WTC11 (cell line): Measurements from ENCODE around the gene PTPN21. TPM values are rescaled to one million over a fixed set of nuclear protein-coding genes. Genes with fewer than 3 reads are reported as not detected.

Experiments
- ATAC-seq: fragments of 200-7000 bp; cut with Tn5 transposase; 2 replicates; pipeline ENCODE4 v1.10.0; 2021; ENCODE audit warnings: mild to moderate bottlenecking, moderate library complexity
- Bru-seq: library from RNA; stranded (reverse); fragments of 400-500 nt; gene quantifications from one replicate; lab custom pipeline; 2021; lab: Mats Ljungman, UMichigan
- CTCF ChIA-PET: fragments of 300-600 bp; sonication (Branson Sonifier 250); formaldehyde crosslinking; loops from one replicate; lab custom pipeline; 2021; ENCODE audit warnings: antibody characterized with exemption; lab: Charles Lee
- POLR2A ChIA-PET: fragments of 350-600 bp; sonication (Branson Sonifier 250); formaldehyde crosslinking; loops from one replicate; lab custom pipeline; 2021; ENCODE audit warnings: antibody characterized with exemption; lab: Charles Lee
- DNase-seq: peaks from one replicate; pipeline ENCODE4 v3.0.0; 2021; ENCODE audit warnings: low spot score
- H3K27ac Mint-ChIP-seq: 2 replicates; pipeline ENCODE4 v1.8.0; 2021; ENCODE audit warnings: mixed read lengths
- H3K27me3 Mint-ChIP-seq: 2 replicates; pipeline ENCODE4 v1.8.0; 2021; ENCODE audit warnings: low read depth, mild to moderate bottlenecking, moderate library complexity, mixed read lengths
- H3K36me3 Mint-ChIP-seq: 2 replicates; pipeline ENCODE4 v1.8.0; 2021; ENCODE audit warnings: mixed read lengths
- H3K4me1 Mint-ChIP-seq: 2 replicates; pipeline ENCODE4 v1.8.0; 2022; ENCODE audit warnings: mixed read lengths
- H3K4me3 Mint-ChIP-seq: 2 replicates; pipeline ENCODE4 v1.8.0; 2021; ENCODE audit warnings: mild to moderate bottlenecking, moderate library complexity, mixed read lengths
- H3K9me3 Mint-ChIP-seq: 2 replicates; pipeline ENCODE4 v1.8.0; 2021; ENCODE audit warnings: mixed read lengths
- AR ChIP-seq: fragments of 250-450 bp; sonication (Bioruptor Pico); IDR thresholded peaks from 2 replicates; pipeline ENCODE4 v1.9.0; 2021; ENCODE audit warnings: mild to moderate bottlenecking
- EMX1 ChIP-seq: fragments of 250-450 bp; sonication (Bioruptor Pico); IDR thresholded peaks from 2 replicates; pipeline ENCODE4 v1.8.0; 2021; ENCODE audit warnings: mild to moderate bottlenecking
- ETV6 ChIP-seq: sonication (generic); formaldehyde crosslinking; IDR thresholded peaks from 2 replicates; pipeline ENCODE4 v1.8.1; 2022; ENCODE audit warnings: mild to moderate bottlenecking, missing genetic modification reagents
- FOXK1 ChIP-seq: sonication (generic); formaldehyde crosslinking; IDR thresholded peaks from 2 replicates; pipeline ENCODE4 v1.8.0; 2022; ENCODE audit warnings: mild to moderate bottlenecking, moderate library complexity, missing genetic modification reagents
- GRHL2 ChIP-seq: fragments of 250-450 bp; sonication (Bioruptor Pico); IDR thresholded peaks from 2 replicates; pipeline ENCODE4 v1.8.0; 2022; ENCODE audit warnings: mild to moderate bottlenecking, moderate library complexity; ENCODE audit not compliant: insufficient replicate concordance, severe bottlenecking
- HMGA2 ChIP-seq: fragments of 250-450 bp; sonication (Bioruptor Pico); IDR thresholded peaks from 2 replicates; pipeline ENCODE4 v1.4.0; 2021; ENCODE audit warnings: mild to moderate bottlenecking, moderate library complexity
- IRF2 ChIP-seq: sonication (generic); formaldehyde crosslinking; IDR thresholded peaks from 2 replicates; pipeline ENCODE4 v1.8.0; 2022; ENCODE audit warnings: low read depth, missing genetic modification reagents, borderline replicate concordance
- MLX ChIP-seq: sonication (generic); formaldehyde crosslinking; IDR thresholded peaks from 2 replicates; pipeline ENCODE4 v1.8.1; 2023; ENCODE audit warnings: mild to moderate bottlenecking, missing genetic modification reagents, moderate library complexity
- NFE2L1 ChIP-seq: sonication (generic); formaldehyde crosslinking; IDR thresholded peaks from 2 replicates; pipeline ENCODE4 v1.8.1; 2023; ENCODE audit warnings: missing genetic modification reagents
- NFYB ChIP-seq: sonication (generic); formaldehyde crosslinking; conservative IDR thresholded peaks from 2 replicates; pipeline ENCODE4 v1.8.0; 2022; ENCODE audit warnings: low read depth, missing genetic modification reagents
- PREB ChIP-seq: sonication (generic); formaldehyde crosslinking; IDR thresholded peaks from 2 replicates; pipeline ENCODE4 v1.8.1; 2022; ENCODE audit warnings: mild to moderate bottlenecking, missing genetic modification reagents, moderate library complexity, borderline replicate concordance
- SP1 ChIP-seq: sonication (generic); formaldehyde crosslinking; conservative IDR thresholded peaks from 2 replicates; pipeline ENCODE4 v1.8.1; 2022; ENCODE audit warnings: missing genetic modification reagents
- USF1 ChIP-seq: sonication (generic); formaldehyde crosslinking; IDR thresholded peaks from 2 replicates; pipeline ENCODE4 v1.8.0; 2022; ENCODE audit warnings: mild to moderate bottlenecking, missing genetic modification reagents
- ZNF317 ChIP-seq: sonication (generic); formaldehyde crosslinking; IDR thresholded peaks from 2 replicates; pipeline ENCODE4 v1.8.1; 2023; ENCODE audit warnings: low read depth, mild to moderate bottlenecking, moderate library complexity, missing genetic modification reagents, borderline replicate concordance
- ZNF671 ChIP-seq: fragments of 250-450 bp; sonication (Bioruptor Pico); IDR thresholded peaks from 2 replicates; pipeline ENCODE4 v1.8.0; 2021; ENCODE audit warnings: mild to moderate bottlenecking
- ZSCAN18 ChIP-seq: fragments of 250-450 bp; sonication (Bioruptor Pico); IDR thresholded peaks from 2 replicates; pipeline ENCODE4 v2.1.2; 2022; ENCODE audit warnings: mild to moderate bottlenecking, moderate library complexity
- long read RNA-seq, 3 experiments: library from RNA in 1 of 3; library from capped mRNA in 1 of 3; library from polyadenylated mRNA in 1 of 3; unstranded in 2 of 3; stranded (forward) in 1 of 3; transcript quantifications; one replicate each; pipeline ENCODE4 v2.0.0, GENCODE V29; 2021
- total RNA-seq: library from RNA; stranded (reverse); gene quantifications from 3 replicates; pipeline ENCODE4 v1.2.3, GENCODE V29; 2021
- TF ChIP-seq, protein P1 (sequence below): sonication (generic); formaldehyde crosslinking; IDR thresholded peaks from 2 replicates; pipeline ENCODE4 v1.8.1; 2023; ENCODE audit warnings: mild to moderate bottlenecking, moderate library complexity, missing genetic modification reagents
- TF ChIP-seq, protein P2 (sequence below): sonication (generic); formaldehyde crosslinking; IDR thresholded peaks from 2 replicates; pipeline ENCODE4 v1.8.1; 2022; ENCODE audit warnings: missing genetic modification reagents, borderline replicate concordance
- TF ChIP-seq, protein P3 (sequence below): sonication (generic); formaldehyde crosslinking; IDR thresholded peaks from 2 replicates; pipeline ENCODE4 v1.8.0; 2022; ENCODE audit warnings: mild to moderate bottlenecking, missing genetic modification reagents
- TF ChIP-seq, protein P4 (sequence below): sonication (generic); formaldehyde crosslinking; IDR thresholded peaks from 2 replicates; pipeline ENCODE4 v1.8.1; 2022; ENCODE audit warnings: mild to moderate bottlenecking, moderate library complexity, missing genetic modification reagents

The PTPN21 gene
- total RNA-seq (7.5 to 9.4 TPM (median 9.1 TPM) in 3 replicates), Bru-seq, nascent RNA (percentile 64 among the genes with signal in this experiment)
- long read RNA-seq, experiment 1, full-length matches to known transcripts: 19 of 39 reads
- long read RNA-seq, experiment 1, partial matches to known transcripts: 8 of 39 reads
- long read RNA-seq, experiment 1, other reads (novel, unspliced or antisense): 12 of 39 reads
- long read RNA-seq, experiment 2, full-length matches to known transcripts: 3 of 24 reads
- long read RNA-seq, experiment 2, partial matches to known transcripts: 10 of 24 reads
- long read RNA-seq, experiment 2, other reads (novel, unspliced or antisense): 11 of 24 reads
- long read RNA-seq, experiment 3, partial matches to known transcripts: 1 of 2 reads
- long read RNA-seq, experiment 3, other reads (novel, unspliced or antisense): 1 of 2 reads

DNA sequence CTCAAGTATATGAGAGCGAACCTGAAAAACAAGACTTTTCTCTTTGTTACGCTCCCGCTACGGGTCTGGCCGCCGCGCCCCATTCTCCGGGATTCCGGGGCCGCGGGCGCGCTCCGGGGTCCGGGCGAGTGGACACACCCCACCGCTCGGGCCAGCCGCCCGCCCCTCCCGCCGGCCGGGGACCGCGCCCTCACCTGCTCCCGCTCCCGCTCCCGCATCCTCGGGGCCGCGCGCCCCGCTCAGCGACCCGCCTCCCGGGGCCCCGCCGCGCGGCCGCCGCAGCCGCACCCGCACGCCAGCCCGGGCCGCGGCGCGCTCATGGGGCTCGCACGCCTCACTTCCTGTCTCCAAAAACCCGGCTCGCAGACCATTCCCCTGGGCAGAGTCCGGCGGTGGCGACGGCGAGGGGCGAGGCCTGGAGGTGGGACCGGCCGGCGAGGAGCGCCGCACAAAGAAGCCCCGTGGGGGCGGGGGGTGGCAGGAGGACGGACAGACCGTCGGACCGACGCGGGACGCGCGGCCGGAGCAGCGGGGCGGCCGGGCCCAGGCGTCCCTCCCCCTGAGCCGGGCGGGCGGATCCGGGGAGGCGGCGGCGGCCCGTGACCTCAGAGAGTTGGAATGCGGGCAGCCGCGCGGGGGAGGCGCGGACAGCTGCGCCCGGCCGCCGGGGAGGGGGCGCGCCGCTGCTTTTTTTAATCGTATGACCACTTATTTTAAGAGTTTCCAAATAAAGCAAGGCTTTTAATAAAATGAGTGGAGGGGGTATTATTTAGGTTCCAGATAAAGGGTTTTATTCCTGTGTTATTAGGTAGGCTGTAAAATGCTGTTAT is at the start of gene PTPN21:
TSS of gene PTPN21 (minus strand) at position 551 of the 830 bp plus-strand sequence. CDS start 4,590 bp downstream, outside the sequence.
- ChIA-PET POLR2A (no interaction called here), CTCF (no interaction called here)
- peak; percentile 61 for ATAC-seq
- H3K9me3 Mint-ChIP-seq: no peaks in the 10 kb centered on the region
- H3K27ac Mint-ChIP-seq: peak within 1 kb of the TSS; percentile 74; the same call in 1 of the 2 replicates
- peaks cover 21% of the 10 kb centered on the region for H3K4me1 Mint-ChIP-seq
- peak within 1 kb of the TSS; percentile 90 for H3K4me3 Mint-ChIP-seq
- H3K27me3 Mint-ChIP-seq: peaks cover 4% of the 10 kb centered on the region; the same call in 1 of the 2 replicates
- peak; percentile 75 for DNase-seq
- H3K36me3 Mint-ChIP-seq: no peaks in the 10 kb centered on the region
- TF ChIP-seq USF1 (CRISPR knock-in tag) (no peak), NFYB (no peak), SP1 (CRISPR knock-in tag) (peak; percentile 71; the same call in 1 of the 2 replicates), ZSCAN18 (CRISPR knock-in tag) (no peak), NFE2L1 (CRISPR knock-in tag) (no peak), IRF2 (CRISPR knock-in tag) (no peak), ZNF317 (no peak), EMX1 (CRISPR knock-in tag) (no peak), ETV6 (CRISPR knock-in tag) (peak; percentile 64; the same call in 1 of the 2 replicates), ZNF671 (CRISPR knock-in tag) (no peak), MLX (CRISPR knock-in tag) (no peak), PREB (CRISPR knock-in tag) (no peak), AR (CRISPR knock-in tag) (no peak), FOXK1 (CRISPR knock-in tag) (0 out of 2 replicates have a peak, but pooled peaks have one; percentile 56), GRHL2 (CRISPR knock-in tag) (no peak), HMGA2 (CRISPR knock-in tag) (no peak)
- TF ChIP-seq, protein P1, sequence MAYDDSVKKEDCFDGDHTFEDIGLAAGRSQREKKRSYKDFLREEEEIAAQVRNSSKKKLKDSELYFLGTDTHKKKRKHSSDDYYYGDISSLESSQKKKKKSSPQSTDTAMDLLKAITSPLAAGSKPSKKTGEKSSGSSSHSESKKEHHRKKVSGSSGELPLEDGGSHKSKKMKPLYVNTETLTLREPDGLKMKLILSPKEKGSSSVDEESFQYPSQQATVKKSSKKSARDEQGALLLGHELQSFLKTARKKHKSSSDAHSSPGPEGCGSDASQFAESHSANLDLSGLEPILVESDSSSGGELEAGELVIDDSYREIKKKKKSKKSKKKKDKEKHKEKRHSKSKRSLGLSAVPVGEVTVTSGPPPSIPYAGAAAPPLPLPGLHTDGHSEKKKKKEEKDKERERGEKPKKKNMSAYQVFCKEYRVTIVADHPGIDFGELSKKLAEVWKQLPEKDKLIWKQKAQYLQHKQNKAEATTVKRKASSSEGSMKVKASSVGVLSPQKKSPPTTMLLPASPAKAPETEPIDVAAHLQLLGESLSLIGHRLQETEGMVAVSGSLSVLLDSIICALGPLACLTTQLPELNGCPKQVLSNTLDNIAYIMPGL (CRISPR knock-in tag): peak; percentile 45; the same call in 1 of the 2 replicates
- TF ChIP-seq, protein P2, sequence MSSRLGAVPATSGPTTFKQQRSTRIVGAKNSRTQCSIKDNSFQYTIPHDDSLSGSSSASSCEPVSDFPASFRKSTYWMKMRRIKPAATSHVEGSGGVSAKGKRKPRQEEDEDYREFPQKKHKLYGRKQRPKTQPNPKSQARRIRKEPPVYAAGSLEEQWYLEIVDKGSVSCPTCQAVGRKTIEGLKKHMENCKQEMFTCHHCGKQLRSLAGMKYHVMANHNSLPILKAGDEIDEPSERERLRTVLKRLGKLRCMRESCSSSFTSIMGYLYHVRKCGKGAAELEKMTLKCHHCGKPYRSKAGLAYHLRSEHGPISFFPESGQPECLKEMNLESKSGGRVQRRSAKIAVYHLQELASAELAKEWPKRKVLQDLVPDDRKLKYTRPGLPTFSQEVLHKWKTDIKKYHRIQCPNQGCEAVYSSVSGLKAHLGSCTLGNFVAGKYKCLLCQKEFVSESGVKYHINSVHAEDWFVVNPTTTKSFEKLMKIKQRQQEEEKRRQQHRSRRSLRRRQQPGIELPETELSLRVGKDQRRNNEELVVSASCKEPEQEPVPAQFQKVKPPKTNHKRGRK: no peak
- TF ChIP-seq, protein P3, sequence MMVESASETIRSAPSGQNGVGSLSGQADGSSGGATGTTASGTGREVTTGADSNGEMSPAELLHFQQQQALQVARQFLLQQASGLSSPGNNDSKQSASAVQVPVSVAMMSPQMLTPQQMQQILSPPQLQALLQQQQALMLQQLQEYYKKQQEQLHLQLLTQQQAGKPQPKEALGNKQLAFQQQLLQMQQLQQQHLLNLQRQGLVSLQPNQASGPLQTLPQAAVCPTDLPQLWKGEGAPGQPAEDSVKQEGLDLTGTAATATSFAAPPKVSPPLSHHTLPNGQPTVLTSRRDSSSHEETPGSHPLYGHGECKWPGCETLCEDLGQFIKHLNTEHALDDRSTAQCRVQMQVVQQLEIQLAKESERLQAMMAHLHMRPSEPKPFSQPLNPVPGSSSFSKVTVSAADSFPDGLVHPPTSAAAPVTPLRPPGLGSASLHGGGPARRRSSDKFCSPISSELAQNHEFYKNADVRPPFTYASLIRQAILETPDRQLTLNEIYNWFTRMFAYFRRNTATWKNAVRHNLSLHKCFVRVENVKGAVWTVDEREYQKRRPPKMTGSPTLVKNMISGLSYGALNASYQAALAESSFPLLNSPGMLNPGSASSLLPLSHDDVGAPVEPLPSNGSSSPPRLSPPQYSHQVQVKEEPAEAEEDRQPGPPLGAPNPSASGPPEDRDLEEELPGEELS: peak; percentile 67; the same call in 1 of the 2 replicates
- TF ChIP-seq, protein P4, sequence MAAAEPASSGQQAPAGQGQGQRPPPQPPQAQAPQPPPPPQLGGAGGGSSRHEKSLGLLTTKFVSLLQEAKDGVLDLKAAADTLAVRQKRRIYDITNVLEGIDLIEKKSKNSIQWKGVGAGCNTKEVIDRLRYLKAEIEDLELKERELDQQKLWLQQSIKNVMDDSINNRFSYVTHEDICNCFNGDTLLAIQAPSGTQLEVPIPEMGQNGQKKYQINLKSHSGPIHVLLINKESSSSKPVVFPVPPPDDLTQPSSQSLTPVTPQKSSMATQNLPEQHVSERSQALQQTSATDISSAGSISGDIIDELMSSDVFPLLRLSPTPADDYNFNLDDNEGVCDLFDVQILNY (CRISPR knock-in tag): peak; percentile 69; the same call in 1 of the 2 replicates
